HK-2 (cell line): ENCODE data around the gene POC1A.

ENCODE experiments used
- DNase-seq: peaks from one replicate; pipeline ENCODE4 v3.0.0-alpha.2; 2018; ENCODE audit not compliant: unreplicated experiment

POC1A gene

DNA sequence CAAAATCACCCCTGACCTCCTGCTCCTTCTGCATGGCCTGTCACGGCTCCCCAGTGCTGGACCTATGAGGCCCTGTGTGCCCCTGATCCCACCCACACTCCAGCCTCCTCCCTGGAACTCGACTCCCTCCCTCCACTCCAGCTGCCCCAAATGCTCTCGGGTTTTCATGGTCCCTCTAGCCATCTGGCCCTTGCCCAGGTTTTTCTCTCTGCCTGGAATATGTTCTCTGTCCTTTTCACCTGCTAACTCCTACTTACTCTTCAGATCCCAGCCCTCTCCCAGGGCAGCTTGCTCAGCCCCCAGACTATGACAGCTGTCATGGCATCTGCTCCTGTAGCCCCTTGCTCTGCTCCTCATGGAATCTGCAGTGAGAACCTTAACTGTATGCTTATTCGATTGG, 128.2 kb downstream of the POC1A start:
- no peak for DNase-seq

DNA sequence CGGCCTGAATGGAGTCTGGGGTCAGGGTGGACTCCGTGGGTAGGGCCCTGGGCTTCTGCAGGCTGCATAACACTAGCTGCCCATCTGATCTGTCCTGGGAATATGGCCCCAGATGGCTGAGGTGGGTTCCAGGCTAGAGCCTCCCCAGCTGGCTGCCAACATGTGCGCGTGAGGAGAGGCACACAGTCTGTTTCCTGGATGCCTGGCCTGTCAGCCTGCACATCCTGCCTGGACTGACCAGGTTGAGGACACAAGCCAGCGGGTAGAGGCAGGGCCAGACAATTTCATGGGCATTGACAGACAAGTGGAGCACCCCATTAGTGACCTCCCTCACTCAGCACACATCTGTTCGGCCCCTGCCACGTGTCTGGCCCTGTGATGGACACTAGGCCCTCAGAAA, 128.8 kb downstream of the POC1A start:
- no peak for DNase-seq
